ENCODE data around the gene CDKL2.

DNA sequence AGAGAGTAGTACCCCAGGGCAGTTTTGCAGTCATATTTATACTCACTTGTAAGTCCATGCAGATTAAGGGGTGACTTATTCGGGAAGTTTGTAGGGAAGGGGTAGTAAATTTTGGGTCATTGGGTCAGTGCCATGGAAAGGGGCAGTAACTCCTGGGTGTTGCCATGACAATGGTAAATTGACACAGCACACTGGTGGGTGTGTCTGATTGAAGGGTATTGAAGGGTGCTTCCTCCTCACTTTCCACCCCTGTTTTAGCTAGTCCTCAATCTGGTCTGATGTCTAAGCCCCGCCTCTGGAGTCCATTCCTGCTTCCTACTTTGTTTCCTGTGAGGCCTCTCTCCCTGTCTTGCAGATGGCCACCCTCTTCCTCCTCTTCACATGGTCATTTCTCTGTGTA is 62.6 kb downstream of the CDKL2 start:
- TF ChIP-seq, protein P1, sequence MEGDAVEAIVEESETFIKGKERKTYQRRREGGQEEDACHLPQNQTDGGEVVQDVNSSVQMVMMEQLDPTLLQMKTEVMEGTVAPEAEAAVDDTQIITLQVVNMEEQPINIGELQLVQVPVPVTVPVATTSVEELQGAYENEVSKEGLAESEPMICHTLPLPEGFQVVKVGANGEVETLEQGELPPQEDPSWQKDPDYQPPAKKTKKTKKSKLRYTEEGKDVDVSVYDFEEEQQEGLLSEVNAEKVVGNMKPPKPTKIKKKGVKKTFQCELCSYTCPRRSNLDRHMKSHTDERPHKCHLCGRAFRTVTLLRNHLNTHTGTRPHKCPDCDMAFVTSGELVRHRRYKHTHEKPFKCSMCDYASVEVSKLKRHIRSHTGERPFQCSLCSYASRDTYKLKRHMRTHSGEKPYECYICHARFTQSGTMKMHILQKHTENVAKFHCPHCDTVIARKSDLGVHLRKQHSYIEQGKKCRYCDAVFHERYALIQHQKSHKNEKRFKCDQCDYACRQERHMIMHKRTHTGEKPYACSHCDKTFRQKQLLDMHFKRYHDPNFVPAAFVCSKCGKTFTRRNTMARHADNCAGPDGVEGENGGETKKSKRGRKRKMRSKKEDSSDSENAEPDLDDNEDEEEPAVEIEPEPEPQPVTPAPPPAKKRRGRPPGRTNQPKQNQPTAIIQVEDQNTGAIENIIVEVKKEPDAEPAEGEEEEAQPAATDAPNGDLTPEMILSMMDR (conservative IDR thresholded peaks at IDR 0.05; ENCODE audit: low read depth, low read length): no peak
- TF ChIP-seq POLR2A (IDR thresholded peaks at IDR 0.05; ENCODE audit: low read depth, low read length) (no peak), SMC3 (IDR thresholded peaks at IDR 0.05; ENCODE audit: low read depth, low read length) (no peak), CHD1 (IDR thresholded peaks at IDR 0.05; ENCODE audit: low read depth, low read length) (no peak), RAD21 (IDR thresholded peaks at IDR 0.05; ENCODE audit: low read length) (no peak), CEBPB (IDR thresholded peaks at IDR 0.05; ENCODE audit: low read depth, low read length) (no peak), MXI1 (IDR thresholded peaks at IDR 0.05; ENCODE audit: borderline replicate concordance, low read depth, low read length) (no peak), BHLHE40 (IDR thresholded peaks at IDR 0.05; ENCODE audit: low read depth, low read length) (no peak), MAFK (IDR thresholded peaks at IDR 0.05; ENCODE audit: low read depth, low read length) (no peak), RCOR1 (IDR thresholded peaks at IDR 0.05; ENCODE audit: insufficient replicate concordance, low read length) (no peak), MAZ (IDR thresholded peaks at IDR 0.05; ENCODE audit: borderline replicate concordance, low read depth, low read length) (no peak), NFE2L2 (IDR thresholded peaks at IDR 0.05; ENCODE audit: low read depth, low read length) (no peak)
- TF ChIP-seq, protein P2, sequence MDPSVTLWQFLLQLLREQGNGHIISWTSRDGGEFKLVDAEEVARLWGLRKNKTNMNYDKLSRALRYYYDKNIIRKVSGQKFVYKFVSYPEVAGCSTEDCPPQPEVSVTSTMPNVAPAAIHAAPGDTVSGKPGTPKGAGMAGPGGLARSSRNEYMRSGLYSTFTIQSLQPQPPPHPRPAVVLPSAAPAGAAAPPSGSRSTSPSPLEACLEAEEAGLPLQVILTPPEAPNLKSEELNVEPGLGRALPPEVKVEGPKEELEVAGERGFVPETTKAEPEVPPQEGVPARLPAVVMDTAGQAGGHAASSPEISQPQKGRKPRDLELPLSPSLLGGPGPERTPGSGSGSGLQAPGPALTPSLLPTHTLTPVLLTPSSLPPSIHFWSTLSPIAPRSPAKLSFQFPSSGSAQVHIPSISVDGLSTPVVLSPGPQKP (IDR thresholded peaks at IDR 0.05; ENCODE audit: borderline replicate concordance, low read depth, low read length): no peak
- TF ChIP-seq, protein P3, sequence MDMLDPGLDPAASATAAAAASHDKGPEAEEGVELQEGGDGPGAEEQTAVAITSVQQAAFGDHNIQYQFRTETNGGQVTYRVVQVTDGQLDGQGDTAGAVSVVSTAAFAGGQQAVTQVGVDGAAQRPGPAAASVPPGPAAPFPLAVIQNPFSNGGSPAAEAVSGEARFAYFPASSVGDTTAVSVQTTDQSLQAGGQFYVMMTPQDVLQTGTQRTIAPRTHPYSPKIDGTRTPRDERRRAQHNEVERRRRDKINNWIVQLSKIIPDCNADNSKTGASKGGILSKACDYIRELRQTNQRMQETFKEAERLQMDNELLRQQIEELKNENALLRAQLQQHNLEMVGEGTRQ (IDR thresholded peaks at IDR 0.05; ENCODE audit: low read depth, low read length): no peak

All from IMR-90 (cell line).